AG09309 (cell line): ENCODE results near the gene PPM1L.
A peak's percentile ranks its signal among the peaks of the same experiment; 100 is the strongest.
"Not testable (repeated sequence)": the region's sequence is repeated elsewhere in the genome, so short reads cannot be mapped to it uniquely, and the experiment has no call there.

ENCODE experiments used
- DNase-seq: peaks from one replicate; pipeline ENCODE4 v3.0.0-alpha.2; 2010; ENCODE audit warnings: low read depth
- H3K4me3 ChIP-seq: 2 replicates; pipeline ENCODE4 v1.5.1; 2011; ENCODE audit warnings: mild to moderate bottlenecking, low read depth, low read length, moderate library complexity; ENCODE audit not compliant: control insufficient read depth
- CTCF ChIP-seq: IDR thresholded peaks from 2 replicates; pipeline ENCODE4 v1.5.1; 2011; ENCODE audit warnings: mild to moderate bottlenecking, low read depth, low read length, inconsistent platforms; ENCODE audit not compliant: insufficient read depth, control insufficient read depth; ENCODE audit errors: missing control alignments

Gene PPM1L

GRCh38 chr3:160755776-160756304 lies at the start of gene PPM1L:
Gene PPM1L, plus strand, starts transcription at chr3:160756231.
- no peak for TF ChIP-seq CTCF
- no peak for DNase-seq
- H3K4me3 ChIP-seq = peak within 1 kb of the TSS; percentile 71

- no peak overlapping the region for H3K4me3 ChIP-seq
- TF ChIP-seq CTCF = peak; percentile 59
- no peak for DNase-seq
Observed at GRCh38 chr3:160707187-160707794, 48.7 kb upstream of the PPM1L start.

GRCh38 chr3:160709477-160710182 lies 46.4 kb upstream of the PPM1L start:
- DNase-seq = no peak
- no peak for TF ChIP-seq CTCF
- no peak overlapping the region for H3K4me3 ChIP-seq

GRCh38 chr3:160713144-160713543 lies 42.9 kb upstream of the PPM1L start:
- not testable (repeated sequence) for DNase-seq

GRCh38 chr3:160719710-160720109 lies 36.3 kb upstream of the PPM1L start:
- no peak for DNase-seq
- H3K4me3 ChIP-seq = no peak overlapping the region
- no peak for TF ChIP-seq CTCF

More at GRCh38 chr3:160713144-160713543, 42.9 kb upstream of the PPM1L start:
- H3K4me3 ChIP-seq = not testable (repeated sequence)

GRCh38 chr3:160720123-160720746 lies 35.8 kb upstream of the PPM1L start:
- no peak overlapping the region for H3K4me3 ChIP-seq
- peak; percentile 4 for TF ChIP-seq CTCF
- no peak for DNase-seq

- H3K4me3 ChIP-seq = no peak overlapping the region
- DNase-seq = no peak
- TF ChIP-seq CTCF = no peak
Observed at GRCh38 chr3:160722331-160722730, 33.7 kb upstream of the PPM1L start.
